HG03354 (cell line): ENCODE results near the gene PHF13.
A peak's percentile ranks its signal among the peaks of the same experiment; 100 is the strongest.

ENCODE experiments used
- ATAC-seq: cut with Tn5 transposase; IDR thresholded peaks from one replicate; pipeline ENCODE4 v1.9.1; 2021; ENCODE audit warnings: mild to moderate bottlenecking; ENCODE audit not compliant: unreplicated experiment, poor library complexity, severe bottlenecking

The PHF13 gene

GRCh38 chr1:6613361-6614018 is at the start of gene PHF13:
PHF13 (plus strand) TSS chr1:6613731; CDS start chr1:6614067, 336 bp downstream.
- peak; percentile 92 for ATAC-seq

GRCh38 chr1:6569033-6569432 is 44.5 kb upstream of the PHF13 start:
- no peak for ATAC-seq

DNA sequence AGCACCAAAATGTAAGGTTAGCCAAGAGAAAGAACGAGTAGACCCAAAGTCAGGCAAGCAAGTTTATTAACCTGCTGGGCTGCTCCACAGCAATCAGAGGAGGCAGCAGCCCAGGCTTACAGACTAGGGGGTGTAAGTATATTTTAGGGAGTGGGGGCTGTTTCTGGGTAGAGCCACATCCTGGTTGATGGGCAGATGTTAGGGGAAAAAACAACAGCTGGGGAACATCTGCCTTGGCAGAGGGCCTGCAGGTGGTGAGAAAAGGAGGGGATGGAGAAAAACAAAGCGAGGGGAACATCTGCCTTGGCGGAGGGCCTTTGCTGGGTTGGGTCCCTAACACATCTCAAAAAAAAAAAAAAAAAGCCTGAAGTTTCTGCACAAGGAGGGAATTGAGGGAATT is 43.4 kb upstream of the PHF13 start:
- ATAC-seq: no peak

DNA sequence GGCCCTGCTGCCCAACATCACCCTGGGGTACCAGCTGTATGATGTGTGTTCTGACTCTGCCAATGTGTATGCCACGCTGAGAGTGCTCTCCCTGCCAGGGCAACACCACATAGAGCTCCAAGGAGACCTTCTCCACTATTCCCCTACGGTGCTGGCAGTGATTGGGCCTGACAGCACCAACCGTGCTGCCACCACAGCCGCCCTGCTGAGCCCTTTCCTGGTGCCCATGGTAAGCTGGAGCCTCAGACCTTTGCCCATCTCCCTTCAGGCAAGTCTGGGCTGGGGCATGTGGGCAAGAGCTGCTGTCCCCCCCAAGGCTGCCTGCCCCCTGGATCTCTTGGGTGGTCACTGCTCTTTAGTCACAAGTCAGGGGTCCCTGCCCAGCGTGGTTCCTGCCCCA is 42.5 kb upstream of the PHF13 start:
- ATAC-seq: no peak

DNA sequence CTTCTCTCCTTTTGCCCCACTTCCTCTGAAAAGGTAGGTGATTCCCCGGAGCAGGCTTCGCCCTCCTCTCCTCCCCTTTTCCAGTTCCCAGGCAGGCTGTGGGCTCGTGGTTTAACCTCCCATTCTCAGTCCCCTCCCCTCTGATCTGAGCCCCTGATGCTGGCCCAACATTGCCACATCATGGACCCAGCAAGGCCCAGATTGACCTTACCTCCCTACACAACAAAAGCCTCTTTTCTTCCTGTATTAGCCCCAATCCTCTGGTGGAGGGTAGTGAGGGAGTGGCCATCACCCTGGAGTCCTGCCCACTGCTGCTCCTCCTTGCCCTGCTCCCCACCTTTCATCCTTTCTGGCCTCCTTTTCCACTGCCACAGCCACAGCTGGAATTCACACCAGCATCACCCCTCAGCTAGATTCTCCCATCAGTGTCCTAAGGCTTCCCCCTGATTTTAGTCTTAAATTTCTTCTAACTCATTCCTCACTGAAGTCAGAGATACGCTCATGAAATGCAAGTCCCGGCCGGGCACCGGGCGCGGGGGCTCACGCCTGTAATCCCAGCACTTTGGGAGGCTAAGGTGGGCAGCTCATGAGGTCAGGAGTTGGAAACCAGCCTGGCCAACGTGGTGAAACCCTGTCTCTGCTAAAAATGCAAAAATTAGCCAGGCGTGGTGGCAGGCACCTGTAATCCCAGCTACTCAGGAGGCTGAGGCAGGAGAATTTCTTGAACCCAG is 40.7 kb upstream of the PHF13 start:
- ATAC-seq: no peak

GRCh38 chr1:6574025-6574620 is 39.4 kb upstream of the PHF13 start:
- ATAC-seq: no peak

DNA sequence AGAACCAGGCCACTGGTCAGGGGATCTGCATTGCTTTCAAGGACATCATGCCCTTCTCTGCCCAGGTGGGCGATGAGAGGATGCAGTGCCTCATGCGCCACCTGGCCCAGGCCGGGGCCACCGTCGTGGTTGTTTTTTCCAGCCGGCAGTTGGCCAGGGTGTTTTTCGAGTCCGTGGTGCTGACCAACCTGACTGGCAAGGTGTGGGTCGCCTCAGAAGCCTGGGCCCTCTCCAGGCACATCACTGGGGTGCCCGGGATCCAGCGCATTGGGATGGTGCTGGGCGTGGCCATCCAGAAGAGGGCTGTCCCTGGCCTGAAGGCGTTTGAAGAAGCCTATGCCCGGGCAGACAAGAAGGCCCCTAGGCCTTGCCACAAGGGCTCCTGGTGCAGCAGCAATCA is 38.7 kb upstream of the PHF13 start:
- no peak for ATAC-seq

- ATAC-seq: no peak
These were observed 35.6 kb upstream of the PHF13 start for GRCh38 chr1:6577831-6578525.

- no peak for ATAC-seq
These were observed 34.7 kb upstream of the PHF13 start for GRCh38 chr1:6578624-6579373.

DNA sequence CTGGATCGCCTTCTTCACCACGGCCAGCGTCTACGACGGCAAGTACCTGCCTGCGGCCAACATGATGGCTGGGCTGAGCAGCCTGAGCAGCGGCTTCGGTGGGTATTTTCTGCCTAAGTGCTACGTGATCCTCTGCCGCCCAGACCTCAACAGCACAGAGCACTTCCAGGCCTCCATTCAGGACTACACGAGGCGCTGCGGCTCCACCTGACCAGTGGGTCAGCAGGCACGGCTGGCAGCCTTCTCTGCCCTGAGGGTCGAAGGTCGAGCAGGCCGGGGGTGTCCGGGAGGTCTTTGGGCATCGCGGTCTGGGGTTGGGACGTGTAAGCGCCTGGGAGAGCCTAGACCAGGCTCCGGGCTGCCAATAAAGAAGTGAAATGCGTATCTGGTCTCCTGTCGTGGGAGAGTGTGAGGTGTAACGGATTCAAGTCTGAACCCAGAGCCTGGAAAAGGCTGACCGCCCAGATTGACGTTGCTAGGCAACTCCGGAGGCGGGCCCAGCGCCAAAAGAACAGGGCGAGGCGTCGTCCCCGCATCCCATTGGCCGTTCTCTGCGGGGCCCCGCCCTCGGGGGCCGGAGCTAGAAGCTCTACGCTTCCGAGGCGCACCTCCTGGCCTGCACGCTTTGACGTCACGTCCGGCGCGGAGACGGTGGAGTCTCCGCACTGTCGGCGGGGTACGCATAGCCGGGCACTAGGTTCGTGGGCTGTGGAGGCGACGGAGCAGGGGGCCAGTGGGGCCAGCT is 34.0 kb upstream of the PHF13 start, which contains the start of gene ZBTB48:
Gene ZBTB48, plus strand, starts transcription at position 621 of the 745 bp plus-strand sequence. CDS start 616 bp downstream, outside the sequence.
- peak; percentile 96 for ATAC-seq

DNA sequence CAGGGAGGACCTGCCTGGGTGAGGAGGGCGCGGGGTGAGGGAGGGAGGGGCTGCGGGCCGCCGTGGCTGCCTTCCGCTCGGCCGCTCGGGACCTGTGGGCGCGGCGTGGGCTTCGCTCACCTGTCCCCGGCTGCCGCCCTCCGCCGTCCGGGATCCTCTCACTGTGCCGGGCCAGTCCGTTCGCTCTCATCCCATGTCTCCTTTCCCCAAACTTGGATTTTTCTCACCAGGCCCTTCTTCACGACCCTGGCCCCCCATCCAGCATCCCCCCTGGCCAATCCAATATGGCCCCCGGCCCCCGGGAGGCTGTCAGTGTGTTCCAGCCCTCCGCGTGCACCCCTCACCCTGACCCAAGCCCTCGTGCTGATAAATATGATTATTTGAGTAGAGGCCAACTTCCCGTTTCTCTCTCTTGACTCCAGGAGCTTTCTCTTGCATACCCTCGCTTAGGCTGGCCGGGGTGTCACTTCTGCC is 33.4 kb upstream of the PHF13 start:
- peak; percentile 40 for ATAC-seq

DNA sequence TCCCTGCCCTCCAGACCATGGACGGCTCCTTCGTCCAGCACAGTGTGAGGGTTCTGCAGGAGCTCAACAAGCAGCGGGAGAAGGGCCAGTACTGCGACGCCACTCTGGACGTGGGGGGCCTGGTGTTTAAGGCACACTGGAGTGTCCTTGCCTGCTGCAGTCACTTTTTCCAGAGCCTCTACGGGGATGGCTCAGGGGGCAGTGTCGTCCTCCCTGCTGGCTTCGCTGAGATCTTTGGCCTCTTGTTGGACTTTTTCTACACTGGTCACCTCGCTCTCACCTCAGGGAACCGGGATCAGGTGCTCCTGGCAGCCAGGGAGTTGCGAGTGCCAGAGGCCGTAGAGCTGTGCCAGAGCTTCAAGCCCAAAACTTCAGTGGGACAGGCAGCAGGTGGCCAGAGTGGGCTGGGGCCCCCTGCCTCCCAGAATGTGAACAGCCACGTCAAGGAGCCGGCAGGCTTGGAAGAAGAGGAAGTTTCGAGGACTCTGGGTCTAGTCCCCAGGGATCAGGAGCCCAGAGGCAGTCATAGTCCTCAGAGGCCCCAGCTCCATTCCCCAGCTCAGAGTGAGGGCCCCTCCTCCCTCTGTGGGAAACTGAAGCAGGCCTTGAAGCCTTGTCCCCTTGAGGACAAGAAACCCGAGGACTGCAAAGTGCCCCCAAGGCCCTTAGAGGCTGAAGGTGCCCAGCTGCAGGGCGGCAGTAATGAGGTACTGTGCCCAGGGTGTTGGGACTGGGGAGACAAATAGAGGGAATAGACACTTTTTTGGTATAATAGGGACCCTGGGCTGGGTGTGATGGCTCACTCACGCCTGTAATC is 32.7 kb upstream of the PHF13 start:
- ATAC-seq: no peak

- ATAC-seq: no peak
These were observed 31.8 kb upstream of the PHF13 start for GRCh38 chr1:6581561-6582305.

- ATAC-seq: no peak
These were observed 31.2 kb upstream of the PHF13 start for GRCh38 chr1:6582370-6582769.

DNA sequence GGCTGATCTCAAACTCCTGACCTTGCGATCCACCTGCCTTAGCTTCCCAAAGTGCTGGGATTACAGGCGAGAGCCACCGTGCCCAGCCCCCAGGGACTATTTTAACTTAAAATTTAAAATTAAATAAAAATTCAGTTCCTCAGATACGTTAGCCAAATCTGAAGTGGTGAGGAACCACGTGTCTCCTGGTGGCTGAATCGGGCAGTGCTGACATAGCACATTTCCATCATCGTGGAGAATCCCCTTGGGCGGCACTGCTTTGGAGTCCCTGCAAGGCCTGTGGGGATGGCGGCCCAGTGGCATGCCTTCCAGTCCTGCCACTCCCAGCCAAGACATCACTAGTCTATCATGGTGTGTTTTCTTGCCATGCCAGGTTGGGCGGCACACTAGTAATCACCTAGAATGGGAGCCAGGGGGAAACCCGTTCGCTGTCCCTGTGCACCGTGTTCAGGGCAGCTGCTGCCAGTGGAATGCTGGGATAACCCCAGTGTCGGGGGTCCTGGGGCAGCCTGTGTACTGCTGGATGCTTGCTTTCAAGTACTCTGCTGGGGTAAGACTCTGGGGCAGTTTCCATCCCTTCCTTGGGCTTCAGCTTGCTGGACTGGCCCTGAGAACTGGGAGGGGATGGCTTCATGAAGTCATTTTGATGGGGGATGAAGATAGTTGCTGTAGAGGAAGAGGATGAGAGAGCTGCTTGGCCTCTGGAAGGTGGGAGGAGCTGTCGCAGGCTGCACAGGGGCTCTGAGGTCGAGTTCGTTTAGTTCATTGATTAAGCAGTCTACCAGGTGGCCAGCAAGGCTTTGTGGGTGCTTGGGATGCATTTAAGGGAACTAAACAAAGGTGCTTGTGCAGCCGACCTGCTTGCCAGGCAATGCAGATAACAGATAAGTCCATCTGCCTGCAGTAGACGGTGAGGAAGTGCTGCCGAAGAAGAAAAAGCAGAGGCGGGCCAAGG is 29.1 kb upstream of the PHF13 start:
- ATAC-seq: no peak

DNA sequence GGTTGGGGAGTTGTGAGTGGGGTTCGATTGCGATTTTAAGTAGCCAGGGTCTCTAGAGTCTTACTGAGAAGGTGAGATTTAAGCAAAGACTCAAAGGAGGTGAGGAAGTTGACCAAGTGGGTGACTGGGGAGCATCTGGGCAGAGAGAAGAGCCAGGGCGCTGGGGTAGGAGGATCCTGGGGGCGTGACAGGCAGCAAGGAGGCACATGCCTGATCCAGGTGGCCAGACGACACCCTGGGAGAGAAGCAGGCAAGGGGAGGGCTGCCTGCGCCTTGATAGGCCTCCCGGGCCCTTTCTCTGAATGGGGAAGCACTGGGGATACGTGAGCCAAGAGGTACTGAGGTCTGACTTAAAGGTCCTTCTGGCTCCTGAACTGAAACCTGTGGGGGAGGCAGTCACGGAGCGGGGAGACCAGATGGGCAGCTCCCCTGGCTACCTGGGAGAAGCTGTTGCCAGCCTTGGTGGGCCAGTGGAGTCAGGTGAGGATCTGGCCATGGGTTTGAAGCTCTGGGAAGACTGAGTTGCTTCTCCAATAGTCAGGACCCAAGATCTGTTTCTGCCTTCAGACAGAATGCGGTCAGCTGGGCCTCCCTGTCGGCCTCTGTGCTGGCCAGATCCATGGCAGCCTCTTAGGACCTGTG is 28.3 kb upstream of the PHF13 start:
- ATAC-seq: no peak
